ENCODE measurements around the gene TAS1R3. TPM values are rescaled to one million over a fixed set of nuclear protein-coding genes. Genes with fewer than 3 reads are reported as not detected.

TAS1R3 gene
- total and polyA plus RNA-seq, 4 donors, result 0.19 to 0.36 (median 0.33) TPM; not detected in 1

DNA sequence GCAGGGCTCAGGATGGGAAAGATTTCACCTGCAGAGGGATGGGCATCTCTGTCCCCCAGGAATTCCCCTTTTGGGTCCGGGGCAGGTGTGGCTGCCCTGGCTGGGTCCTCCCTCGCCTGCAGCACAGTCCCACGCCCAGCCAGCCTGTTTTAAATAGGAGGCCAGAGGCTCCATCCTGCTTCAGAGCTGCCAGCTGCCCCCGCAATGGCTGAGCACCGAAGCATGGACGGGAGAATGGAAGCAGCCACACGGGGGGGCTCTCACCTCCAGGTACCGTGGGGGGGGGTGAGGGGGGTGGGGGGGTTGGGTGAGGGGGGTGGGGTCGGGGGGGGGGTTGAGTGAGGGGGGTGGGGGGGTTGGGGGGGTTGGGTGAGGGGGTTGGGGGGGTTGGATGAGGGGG is 47.3 kb upstream of the TAS1R3 start:
- Histone ChIP-seq H3K9me3 (ENCODE audit: control insufficient read depth in 4 of 4, low read length in 3 of 4) (no peaks in the 10 kb centered on the region), H3K27ac (ENCODE audit: low read depth in 1 of 2, low read length in 2 of 2) (no peak overlapping the region), H3K9ac (ENCODE audit: low read depth in 1 of 2, low read length in 2 of 2) (no peak overlapping the region), H3K27me3 (ENCODE audit: control insufficient read depth in 4 of 4, insufficient read depth in 4 of 4, low read length in 3 of 4) (no peaks in the 10 kb centered on the region), H3K36me3 (ENCODE audit: control insufficient read depth in 4 of 4, insufficient read depth in 3 of 4, low read depth in 1 of 4, low read length in 3 of 4) (no peaks in the 10 kb centered on the region), H3K4me3 (ENCODE audit: low read depth in 1 of 3, low read length in 3 of 3) (no peak overlapping the region), H3K4me1 (ENCODE audit: control insufficient read depth in 4 of 4, insufficient read depth in 4 of 4, low read length in 3 of 4) (peaks cover 9 to 19% (median 14%) of the 10 kb centered on the region in 4 donors)
- no peak for DNase-seq (ENCODE audit: low spot score)
- WGBS, result 26% methylated on average over 9 of the region's 9 CpGs
- TF ChIP-seq FOXA1 (IDR thresholded peaks at IDR 0.05), result no peak
- TF ChIP-seq HNF4G (IDR thresholded peaks at IDR 0.05), result no peak
- no peak for TF ChIP-seq CTCF (IDR thresholded peaks at IDR 0.05; ENCODE audit: low read depth, low read length, missing input control)

GRCh38 chr1:1284221-1285101 is 46.6 kb upstream of the TAS1R3 start:
- no peaks in the 10 kb centered on the region for H3K36me3 ChIP-seq (ENCODE audit: control insufficient read depth in 4 of 4, insufficient read depth in 3 of 4, low read depth in 1 of 4, low read length in 3 of 4)
- no peak overlapping the region for H3K9ac ChIP-seq (ENCODE audit: low read depth in 1 of 2, low read length in 2 of 2)
- no peak for DNase-seq (ENCODE audit: low spot score)
- H3K4me3 ChIP-seq (ENCODE audit: low read depth in 1 of 3, low read length in 3 of 3), result no peak overlapping the region
- H3K9me3 ChIP-seq (ENCODE audit: control insufficient read depth in 4 of 4, low read length in 3 of 4), result no peaks in the 10 kb centered on the region
- TF ChIP-seq YY1 (IDR thresholded peaks at IDR 0.05), result no peak
- no peak for TF ChIP-seq CTCF (IDR thresholded peaks at IDR 0.05; ENCODE audit: low read depth, low read length, missing input control)
- no peak for TF ChIP-seq HNF4G (IDR thresholded peaks at IDR 0.05)
- TF ChIP-seq SP1 (IDR thresholded peaks at IDR 0.05), result no peak
- no peak for TF ChIP-seq EGR1 (IDR thresholded peaks at IDR 0.05; ENCODE audit: low read depth in 2 of 2)
- TF ChIP-seq RAD21 (IDR thresholded peaks at IDR 0.05), result no peak
- no peak for TF ChIP-seq JUND (IDR thresholded peaks at IDR 0.05)
- no peak for TF ChIP-seq HNF4A (conservative IDR thresholded peaks at IDR 0.05)
- no peak for TF ChIP-seq TAF1 (conservative IDR thresholded peaks at IDR 0.05)
- no peak for TF ChIP-seq FOXA1 (IDR thresholded peaks at IDR 0.05)
- no peak for TF ChIP-seq ZBTB33 (IDR thresholded peaks at IDR 0.05)
- no peak for TF ChIP-seq ATF3 (IDR thresholded peaks at IDR 0.05)
- TF ChIP-seq GABPA (IDR thresholded peaks at IDR 0.05 in 1 of 2, conservative IDR thresholded peaks at IDR 0.05 in 1 of 2), result no peak
- no peak for TF ChIP-seq NR2F2 (IDR thresholded peaks at IDR 0.05)
- TF ChIP-seq, protein P1, sequence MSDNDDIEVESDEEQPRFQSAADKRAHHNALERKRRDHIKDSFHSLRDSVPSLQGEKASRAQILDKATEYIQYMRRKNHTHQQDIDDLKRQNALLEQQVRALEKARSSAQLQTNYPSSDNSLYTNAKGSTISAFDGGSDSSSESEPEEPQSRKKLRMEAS (IDR thresholded peaks at IDR 0.05), result no peak
- TF ChIP-seq FOXA2 (IDR thresholded peaks at IDR 0.05), result no peak
- TF ChIP-seq, protein P2, sequence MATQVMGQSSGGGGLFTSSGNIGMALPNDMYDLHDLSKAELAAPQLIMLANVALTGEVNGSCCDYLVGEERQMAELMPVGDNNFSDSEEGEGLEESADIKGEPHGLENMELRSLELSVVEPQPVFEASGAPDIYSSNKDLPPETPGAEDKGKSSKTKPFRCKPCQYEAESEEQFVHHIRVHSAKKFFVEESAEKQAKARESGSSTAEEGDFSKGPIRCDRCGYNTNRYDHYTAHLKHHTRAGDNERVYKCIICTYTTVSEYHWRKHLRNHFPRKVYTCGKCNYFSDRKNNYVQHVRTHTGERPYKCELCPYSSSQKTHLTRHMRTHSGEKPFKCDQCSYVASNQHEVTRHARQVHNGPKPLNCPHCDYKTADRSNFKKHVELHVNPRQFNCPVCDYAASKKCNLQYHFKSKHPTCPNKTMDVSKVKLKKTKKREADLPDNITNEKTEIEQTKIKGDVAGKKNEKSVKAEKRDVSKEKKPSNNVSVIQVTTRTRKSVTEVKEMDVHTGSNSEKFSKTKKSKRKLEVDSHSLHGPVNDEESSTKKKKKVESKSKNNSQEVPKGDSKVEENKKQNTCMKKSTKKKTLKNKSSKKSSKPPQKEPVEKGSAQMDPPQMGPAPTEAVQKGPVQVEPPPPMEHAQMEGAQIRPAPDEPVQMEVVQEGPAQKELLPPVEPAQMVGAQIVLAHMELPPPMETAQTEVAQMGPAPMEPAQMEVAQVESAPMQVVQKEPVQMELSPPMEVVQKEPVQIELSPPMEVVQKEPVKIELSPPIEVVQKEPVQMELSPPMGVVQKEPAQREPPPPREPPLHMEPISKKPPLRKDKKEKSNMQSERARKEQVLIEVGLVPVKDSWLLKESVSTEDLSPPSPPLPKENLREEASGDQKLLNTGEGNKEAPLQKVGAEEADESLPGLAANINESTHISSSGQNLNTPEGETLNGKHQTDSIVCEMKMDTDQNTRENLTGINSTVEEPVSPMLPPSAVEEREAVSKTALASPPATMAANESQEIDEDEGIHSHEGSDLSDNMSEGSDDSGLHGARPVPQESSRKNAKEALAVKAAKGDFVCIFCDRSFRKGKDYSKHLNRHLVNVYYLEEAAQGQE (IDR thresholded peaks at IDR 0.05), result no peak
- no peak for TF ChIP-seq RXRA (IDR thresholded peaks at IDR 0.05)
- no peaks in the 10 kb centered on the region for H3K27me3 ChIP-seq (ENCODE audit: control insufficient read depth in 4 of 4, insufficient read depth in 4 of 4, low read length in 3 of 4)
- H3K4me1 ChIP-seq (ENCODE audit: control insufficient read depth in 4 of 4, insufficient read depth in 4 of 4, low read length in 3 of 4), result peaks cover 9 to 19% (median 14%) of the 10 kb centered on the region in 4 donors
- H3K27ac ChIP-seq (ENCODE audit: low read depth in 1 of 2, low read length in 2 of 2), result no peak overlapping the region
- WGBS, result 91% methylated on average over 32 of the region's 32 CpGs

Data from liver (tissue), 9 donors.